ENCODE results near the gene LILRB1. TPM values are rescaled to one million over a fixed set of nuclear protein-coding genes. Genes with fewer than 3 reads are reported as not detected.
"Not testable (repeated sequence)": the region's sequence is repeated elsewhere in the genome, so short reads cannot be mapped to it uniquely, and the experiment has no call there.

Gene LILRB1
- total RNA-seq, 2 experiments from 2014 or later, result 0.25 to 0.72 TPM

DNA sequence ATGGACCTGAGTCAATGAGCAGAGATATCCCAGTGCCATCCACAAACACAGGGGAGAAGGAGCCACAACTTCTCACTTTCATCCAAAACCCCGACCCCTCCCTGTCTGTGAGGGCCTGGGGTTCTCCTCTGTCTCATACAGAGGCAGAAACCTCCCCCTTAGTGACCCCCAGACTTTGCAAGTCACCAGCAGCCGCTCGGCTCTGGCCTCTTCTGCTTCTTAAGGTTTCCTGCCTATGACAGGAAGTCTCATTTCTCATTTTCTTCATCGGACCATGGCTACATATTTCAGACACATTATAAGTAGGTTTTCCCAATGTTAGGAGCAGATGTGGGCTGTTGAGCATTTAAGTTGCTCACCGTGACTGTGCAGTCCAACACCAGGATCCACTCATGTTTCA lies 12.7 kb downstream of the LILRB1 start:
- H3K4me3 Mint-ChIP-seq, H3K36me3 Mint-ChIP-seq, H3K9me3 Mint-ChIP-seq, H3K27ac Mint-ChIP-seq, H3K4me1 Mint-ChIP-seq, DNase-seq: not testable (repeated sequence)
- peaks cover 23% of the 10 kb centered on the region for H3K27me3 Mint-ChIP-seq

DNA sequence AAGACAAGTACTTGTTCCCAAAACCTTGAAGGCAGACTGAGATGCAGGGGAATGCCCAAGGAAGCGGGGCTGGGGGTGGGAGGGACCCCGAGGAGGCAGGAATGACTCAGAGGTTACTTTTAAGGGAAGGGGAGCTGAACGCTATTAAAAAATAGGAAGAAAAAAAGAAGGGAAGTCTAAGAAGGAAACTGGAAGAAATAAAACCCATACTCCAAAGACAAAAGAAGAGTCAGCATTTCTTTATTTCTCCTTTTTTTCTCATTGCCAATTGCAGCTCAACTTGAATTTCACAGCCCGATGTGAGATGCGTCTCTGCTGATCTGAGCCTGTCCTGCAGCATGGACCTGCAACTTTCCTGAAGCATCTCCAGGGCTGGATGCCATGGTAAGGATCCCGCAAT lies 13.3 kb downstream of the LILRB1 start:
- not testable (repeated sequence) for H3K4me1 Mint-ChIP-seq, H3K9me3 Mint-ChIP-seq, H3K4me3 Mint-ChIP-seq, H3K27ac Mint-ChIP-seq, DNase-seq, H3K36me3 Mint-ChIP-seq
- H3K27me3 Mint-ChIP-seq, result peaks cover 22% of the 10 kb centered on the region

DNA sequence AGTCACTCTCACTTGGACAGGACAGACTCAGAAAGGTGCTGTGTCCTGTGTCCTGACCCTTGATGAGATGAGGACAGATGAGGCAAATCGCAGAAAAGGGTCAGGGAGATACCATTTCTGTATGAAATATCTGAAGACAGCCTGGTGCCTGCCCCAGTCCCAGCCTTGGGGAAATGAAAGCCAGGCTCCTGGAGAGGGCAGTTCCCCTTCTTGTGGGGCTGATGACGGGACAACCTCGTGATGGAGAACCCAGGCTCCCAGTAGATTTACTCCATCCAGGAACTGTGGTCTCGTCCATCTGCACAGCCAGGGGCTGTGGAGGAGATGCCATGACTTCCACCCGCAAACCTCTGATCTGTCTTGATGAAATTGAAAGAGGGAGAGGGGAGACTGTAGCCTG lies 13.8 kb downstream of the LILRB1 start:
- Mint-ChIP-seq H3K27me3 (peaks cover 17% of the 10 kb centered on the region), H3K9me3 (no peaks in the 10 kb centered on the region), H3K27ac (no peak overlapping the region), H3K4me1 (no peaks in the 10 kb centered on the region), H3K36me3 (no peaks in the 10 kb centered on the region), H3K4me3 (no peak overlapping the region)
- no peak for DNase-seq

DNA sequence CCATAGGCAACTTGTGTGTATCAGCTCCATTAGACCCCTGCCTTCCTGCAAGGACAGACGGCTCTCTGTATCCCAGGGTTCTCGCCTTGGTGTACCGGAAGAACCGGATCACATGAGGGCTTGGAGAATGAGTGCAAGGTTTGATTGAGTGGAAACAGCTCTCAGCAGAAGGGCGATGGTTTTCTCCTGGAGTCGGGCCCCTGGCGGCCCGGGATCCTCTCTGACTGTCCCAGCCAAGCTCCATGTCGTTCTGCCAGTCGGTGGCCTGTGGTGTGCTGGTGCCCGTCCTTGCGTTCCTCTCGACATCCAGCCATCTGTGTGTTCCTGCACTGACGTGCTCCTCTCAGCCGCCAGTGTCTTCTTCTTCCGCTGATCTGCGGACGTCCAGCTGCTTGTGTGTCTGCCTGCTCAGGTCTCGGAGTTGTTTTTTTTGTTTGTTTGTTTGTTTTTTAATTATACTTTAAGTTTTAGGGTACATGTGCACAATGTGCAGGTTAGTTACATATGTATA lies 16.1 kb downstream of the LILRB1 start:
- no peaks in the 10 kb centered on the region for H3K4me1 Mint-ChIP-seq
- H3K9me3 Mint-ChIP-seq, result no peaks in the 10 kb centered on the region
- H3K36me3 Mint-ChIP-seq, result no peaks in the 10 kb centered on the region
- peaks cover 9% of the 10 kb centered on the region for H3K27me3 Mint-ChIP-seq
- no peak overlapping the region for H3K27ac Mint-ChIP-seq
- DNase-seq, result no peak
- H3K4me3 Mint-ChIP-seq, result no peak overlapping the region

DNA sequence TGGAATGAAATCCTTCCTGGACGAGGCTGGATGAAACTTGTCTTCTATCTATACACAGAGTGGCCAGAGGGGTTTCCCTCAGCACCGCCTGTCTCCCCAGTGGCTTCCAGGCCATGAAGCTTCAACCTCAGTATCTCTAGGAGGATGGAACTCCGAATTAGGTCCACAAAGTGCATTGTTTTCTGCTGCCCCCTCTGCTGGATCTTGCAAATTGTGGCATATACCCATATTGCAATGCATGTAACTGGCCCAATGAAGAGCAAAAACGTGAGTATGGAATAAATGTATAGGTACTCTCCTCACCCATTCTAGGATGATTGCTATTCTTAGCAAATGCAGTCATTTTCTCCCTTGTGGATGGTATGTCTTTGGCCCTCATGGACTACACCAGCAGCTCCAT lies 17.8 kb downstream of the LILRB1 start:
- Mint-ChIP-seq H3K4me3 (no peak overlapping the region), H3K4me1 (no peaks in the 10 kb centered on the region), H3K27me3 (peaks cover 7% of the 10 kb centered on the region), H3K36me3 (no peaks in the 10 kb centered on the region), H3K27ac (no peak overlapping the region), H3K9me3 (no peaks in the 10 kb centered on the region)
- DNase-seq, result no peak

DNA sequence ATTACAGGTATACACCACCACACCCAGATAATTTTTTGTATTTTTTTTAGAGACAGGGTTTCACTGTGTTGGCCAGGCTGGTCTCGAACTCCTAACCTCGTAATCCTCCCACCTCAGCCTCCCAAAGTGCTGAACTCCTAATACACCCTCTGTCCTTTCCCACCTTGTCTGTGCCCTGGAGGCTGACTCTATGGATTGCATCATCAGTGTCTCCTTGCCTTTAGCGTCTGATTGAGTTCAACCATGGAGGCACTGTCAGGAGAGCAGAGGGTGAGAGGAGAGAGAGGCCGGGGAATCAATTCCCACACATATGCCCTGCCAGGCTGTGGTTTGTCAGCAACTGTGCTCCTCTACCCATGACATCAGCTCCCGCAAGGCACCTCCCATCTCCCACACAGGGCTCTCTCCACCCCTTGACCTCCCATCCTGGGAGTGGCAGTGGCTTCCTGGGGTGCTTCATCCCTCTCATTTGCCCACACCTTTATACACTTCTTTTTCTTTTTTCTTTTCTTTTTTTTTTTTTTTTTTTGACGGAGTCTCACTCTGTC lies 19.9 kb downstream of the LILRB1 start:
- Mint-ChIP-seq H3K27ac (no peak overlapping the region), H3K27me3 (peaks cover 5% of the 10 kb centered on the region)

DNA sequence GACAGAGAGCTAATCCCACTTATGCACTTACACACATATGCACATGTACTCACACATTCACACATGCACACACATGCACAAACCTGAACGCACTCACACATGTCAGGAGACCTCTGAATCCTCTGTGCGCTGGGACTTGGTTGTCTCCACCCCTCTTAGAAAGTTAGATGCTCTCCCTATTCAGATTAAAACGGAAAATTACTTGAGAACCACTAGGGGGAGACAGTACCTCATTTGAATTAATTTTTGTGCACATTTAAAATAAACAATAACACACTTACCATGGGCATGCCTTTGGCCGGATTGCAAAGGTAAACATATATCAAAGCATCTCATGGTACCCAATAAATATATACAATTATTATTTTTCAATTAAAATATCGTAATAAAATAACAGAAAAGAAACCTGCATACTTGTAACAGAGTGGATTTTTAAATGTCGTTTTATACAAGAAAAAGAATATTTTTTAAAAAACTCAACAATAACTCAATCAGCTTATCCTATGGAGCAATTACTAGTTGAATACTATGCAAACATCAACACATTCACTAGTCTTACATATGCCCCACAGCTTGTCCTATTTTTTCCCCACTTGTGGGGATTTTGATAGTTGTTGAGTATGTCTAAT lies 23.0 kb downstream of the LILRB1 start:
- Mint-ChIP-seq H3K4me1 (no peaks in the 10 kb centered on the region), H3K36me3 (no peaks in the 10 kb centered on the region), H3K27me3 (peaks cover 17% of the 10 kb centered on the region), H3K27ac (no peak overlapping the region), H3K4me3 (no peak overlapping the region), H3K9me3 (no peaks in the 10 kb centered on the region)
- DNase-seq, result no peak

More for the DNA sequence above, 19.9 kb downstream of the LILRB1 start:
- no peaks in the 10 kb centered on the region for H3K4me1 Mint-ChIP-seq
- H3K9me3 Mint-ChIP-seq, result no peaks in the 10 kb centered on the region
- no peak overlapping the region for H3K4me3 Mint-ChIP-seq
- H3K36me3 Mint-ChIP-seq, result no peaks in the 10 kb centered on the region
- no peak for DNase-seq

DNA sequence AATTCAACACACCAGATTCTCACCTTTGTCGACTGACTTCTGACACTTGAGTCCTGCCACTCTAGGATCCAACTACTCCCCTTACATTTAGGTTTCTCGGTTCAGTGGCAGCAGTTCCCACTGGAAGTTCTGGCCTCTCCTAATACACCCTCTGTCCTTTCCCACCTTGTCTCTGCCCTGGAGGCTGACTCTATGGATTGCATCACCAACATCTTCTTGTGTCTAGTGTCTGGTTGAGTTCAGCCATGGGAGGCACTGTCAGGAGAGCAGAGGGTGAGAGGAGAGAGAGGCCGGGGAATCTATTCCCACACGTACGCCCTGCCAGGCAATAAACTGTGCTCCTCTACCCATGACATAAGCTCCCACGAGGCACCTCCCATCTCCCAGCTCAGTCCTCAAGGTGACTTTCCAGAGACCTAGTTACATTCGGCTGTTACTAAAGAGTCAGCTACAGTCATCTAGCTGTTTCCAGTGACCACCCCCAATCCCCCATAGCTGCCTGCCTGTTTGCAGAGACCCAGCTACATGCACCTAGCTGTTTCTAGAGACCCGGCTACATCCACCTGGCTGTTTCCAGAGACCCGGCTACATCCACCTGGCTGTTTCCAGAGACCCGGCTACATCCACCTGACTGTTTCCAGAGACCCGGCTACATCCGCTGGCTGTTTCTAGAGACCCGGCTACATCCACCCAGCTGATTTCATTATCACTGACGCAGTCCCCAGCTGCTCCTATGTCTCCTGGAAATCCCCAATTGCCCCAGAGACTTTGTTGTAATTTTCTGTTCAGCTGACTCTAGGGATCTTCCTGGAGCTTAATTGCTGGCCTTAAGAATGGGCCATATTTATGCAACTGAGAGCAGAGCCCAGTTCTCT lies 24.4 kb downstream of the LILRB1 start:
- H3K36me3 Mint-ChIP-seq, result no peaks in the 10 kb centered on the region
- H3K27ac Mint-ChIP-seq, result no peak overlapping the region
- peaks cover 24% of the 10 kb centered on the region for H3K27me3 Mint-ChIP-seq
- H3K4me1 Mint-ChIP-seq, result no peaks in the 10 kb centered on the region
- DNase-seq, result no peak
- no peak overlapping the region for H3K4me3 Mint-ChIP-seq
- no peaks in the 10 kb centered on the region for H3K9me3 Mint-ChIP-seq

DNA sequence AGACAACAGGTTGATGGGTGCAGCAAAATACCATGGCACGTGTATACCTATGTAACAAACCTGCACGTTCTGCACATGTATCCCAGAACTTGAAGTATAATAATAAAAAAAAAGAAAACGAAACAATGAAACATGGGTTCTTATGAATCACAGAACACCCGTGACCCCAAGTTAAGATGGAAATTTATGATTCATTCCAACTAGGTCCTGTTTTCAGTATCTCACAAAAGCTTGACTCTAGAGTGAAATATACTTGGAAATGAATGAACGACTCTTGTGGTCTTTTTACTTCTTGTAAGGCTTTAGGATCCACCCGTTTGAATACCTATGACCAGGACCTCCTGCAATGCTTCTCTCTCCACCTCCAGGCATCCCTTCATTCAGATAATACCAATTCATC lies 29.0 kb downstream of the LILRB1 start:
- no peak overlapping the region for H3K4me3 Mint-ChIP-seq
- peaks cover 2% of the 10 kb centered on the region for H3K4me1 Mint-ChIP-seq
- DNase-seq, result no peak
- no peaks in the 10 kb centered on the region for H3K36me3 Mint-ChIP-seq
- H3K27ac Mint-ChIP-seq, result no peak overlapping the region
- peaks cover 33% of the 10 kb centered on the region for H3K27me3 Mint-ChIP-seq
- H3K9me3 Mint-ChIP-seq, result no peaks in the 10 kb centered on the region

DNA sequence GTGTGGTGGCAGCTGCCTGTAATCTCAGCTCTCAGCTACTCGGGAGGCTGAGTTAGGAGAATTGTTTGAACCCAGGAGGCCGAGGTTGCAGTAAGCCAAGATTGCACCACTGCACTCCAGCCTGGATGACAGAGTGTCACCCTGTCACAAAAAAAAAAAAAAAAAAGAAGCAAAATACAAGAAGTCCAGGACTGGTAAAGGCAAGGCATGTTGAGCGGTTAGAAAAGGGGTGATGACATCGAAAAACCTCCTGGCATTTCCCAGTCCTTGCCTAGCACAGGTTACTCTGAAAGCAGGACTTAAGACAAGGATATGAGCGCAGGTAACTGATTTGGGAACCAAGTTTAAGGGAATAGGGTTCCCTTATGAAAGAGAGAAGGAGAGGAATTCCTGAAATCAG lies 30.0 kb downstream of the LILRB1 start:
- H3K27me3 Mint-ChIP-seq, result peaks cover 36% of the 10 kb centered on the region
- peaks cover 2% of the 10 kb centered on the region for H3K4me1 Mint-ChIP-seq
- H3K27ac Mint-ChIP-seq, result no peak overlapping the region
- H3K4me3 Mint-ChIP-seq, result no peak overlapping the region
- H3K9me3 Mint-ChIP-seq, result no peaks in the 10 kb centered on the region
- no peak for DNase-seq
- H3K36me3 Mint-ChIP-seq, result no peaks in the 10 kb centered on the region

DNA sequence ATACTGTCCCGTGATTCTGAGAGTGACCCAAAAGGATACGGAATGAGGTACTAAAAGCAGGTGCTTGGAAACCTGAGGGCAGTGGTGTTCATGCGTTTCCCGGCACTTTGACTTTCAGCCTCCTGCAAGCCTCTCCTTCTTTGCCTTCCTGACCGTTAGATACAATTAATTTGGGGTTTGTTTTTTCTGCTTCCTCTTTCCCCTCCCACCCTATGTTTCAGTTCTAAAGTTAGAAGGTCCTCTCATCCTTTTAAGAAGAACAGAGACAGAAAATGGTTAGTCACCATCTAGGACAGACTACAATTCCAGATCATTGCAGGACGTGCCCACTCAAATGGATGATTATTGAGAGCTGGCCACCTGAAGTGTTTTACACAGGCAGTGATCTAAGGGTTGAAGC lies 30.7 kb downstream of the LILRB1 start:
- no peaks in the 10 kb centered on the region for H3K36me3 Mint-ChIP-seq
- H3K9me3 Mint-ChIP-seq, result no peaks in the 10 kb centered on the region
- peaks cover 36% of the 10 kb centered on the region for H3K27me3 Mint-ChIP-seq
- no peak overlapping the region for H3K4me3 Mint-ChIP-seq
- H3K27ac Mint-ChIP-seq, result no peak overlapping the region
- DNase-seq, result no peak
- peaks cover 2% of the 10 kb centered on the region for H3K4me1 Mint-ChIP-seq

DNA sequence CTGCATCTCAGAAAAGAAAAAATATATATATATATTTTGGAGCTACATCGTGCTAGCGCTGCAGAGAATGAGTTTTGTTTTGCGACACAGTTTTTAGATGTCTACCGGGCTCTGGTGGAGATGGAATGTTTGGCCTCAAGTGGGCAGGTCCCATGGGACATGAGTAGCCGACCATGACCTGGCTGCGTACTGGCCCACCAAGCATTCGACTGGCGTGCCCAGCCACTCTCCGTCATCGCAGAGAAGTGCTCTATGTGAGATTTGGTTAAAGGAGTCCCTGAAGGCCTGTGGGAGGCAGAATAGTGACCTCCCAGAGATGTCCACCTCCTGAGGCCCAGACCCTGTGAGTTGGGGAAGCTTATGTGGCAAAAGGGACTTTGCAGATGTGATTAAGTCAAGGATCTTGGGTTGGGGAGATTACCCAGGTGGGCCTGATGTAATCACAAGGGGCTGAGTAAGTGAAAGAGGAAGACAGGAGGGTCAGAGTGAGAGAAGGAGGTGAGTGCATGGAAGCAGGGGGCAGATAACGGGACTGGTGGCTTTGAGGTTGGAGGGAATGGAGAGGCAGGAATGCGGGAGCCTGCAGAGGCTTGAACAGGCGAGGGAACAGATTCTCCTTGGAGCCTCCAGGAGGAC lies 31.7 kb downstream of the LILRB1 start:
- Mint-ChIP-seq H3K9me3 (no peaks in the 10 kb centered on the region), H3K4me3 (no peak overlapping the region), H3K27me3 (peaks cover 36% of the 10 kb centered on the region), H3K36me3 (peaks cover 2% of the 10 kb centered on the region), H3K4me1 (peaks cover 2% of the 10 kb centered on the region), H3K27ac (no peak overlapping the region)
- DNase-seq, result no peak

DNA sequence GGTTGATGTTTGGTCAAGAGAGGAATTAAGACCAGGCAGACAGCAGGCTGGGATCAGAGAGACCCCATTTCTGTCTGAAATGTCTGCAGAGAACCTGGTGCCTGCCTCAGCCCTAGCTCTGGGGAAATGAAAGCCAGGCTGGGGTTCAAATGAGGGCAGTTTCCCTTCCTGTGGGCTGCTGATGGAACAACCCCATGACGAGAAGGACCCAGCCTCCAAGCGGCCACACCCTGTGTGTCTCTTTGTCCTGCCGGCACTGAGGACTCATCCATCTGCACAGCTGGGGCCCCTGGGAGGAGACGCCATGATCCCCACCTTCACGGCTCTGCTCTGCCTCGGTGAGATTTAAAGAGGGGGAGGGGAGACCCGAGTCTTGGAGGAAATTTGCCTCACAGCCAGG lies 32.4 kb downstream of the LILRB1 start, which contains the start of gene LILRB4:
Gene LILRB4, plus strand, starts transcription at position 256 of the 400 bp plus-strand sequence. Its CDS starts 49 bp downstream, at position 305.
- H3K27ac Mint-ChIP-seq, result no peak within 1 kb of the TSS
- peaks cover 28% of the 10 kb centered on the region for H3K27me3 Mint-ChIP-seq
- H3K4me1 Mint-ChIP-seq, result peaks cover 2% of the 10 kb centered on the region
- peaks cover under 1% of the 10 kb centered on the region for H3K9me3 Mint-ChIP-seq
- no peak for DNase-seq
- H3K36me3 Mint-ChIP-seq, result peaks cover 3% of the 10 kb centered on the region
- H3K4me3 Mint-ChIP-seq, result no peak within 1 kb of the TSS

DNA sequence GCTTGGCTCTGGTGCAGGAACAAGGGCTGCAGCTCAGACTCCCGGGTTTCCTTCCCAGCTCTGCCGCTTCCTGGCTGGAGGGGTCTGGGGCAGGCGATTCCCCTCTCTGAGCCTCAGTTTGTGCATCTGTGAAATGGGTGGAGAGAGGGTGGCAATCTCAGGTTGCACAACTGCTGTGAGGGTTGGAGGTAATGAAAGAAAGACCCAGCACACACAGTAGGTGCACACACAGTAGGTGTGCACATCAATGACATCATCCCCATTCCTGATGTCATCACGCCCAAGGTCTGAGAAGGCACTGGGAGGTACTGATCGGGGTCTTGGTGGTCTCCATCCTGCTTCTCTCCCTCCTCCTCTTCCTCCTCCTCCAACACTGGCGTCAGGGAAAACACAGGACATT lies 35.2 kb downstream of the LILRB1 start:
- Mint-ChIP-seq H3K4me1 (peaks cover 2% of the 10 kb centered on the region), H3K9me3 (peaks cover 12% of the 10 kb centered on the region), H3K36me3 (peaks cover 3% of the 10 kb centered on the region), H3K4me3 (no peak overlapping the region), H3K27me3 (peaks cover 19% of the 10 kb centered on the region), H3K27ac (no peak overlapping the region)
- no peak for DNase-seq

DNA sequence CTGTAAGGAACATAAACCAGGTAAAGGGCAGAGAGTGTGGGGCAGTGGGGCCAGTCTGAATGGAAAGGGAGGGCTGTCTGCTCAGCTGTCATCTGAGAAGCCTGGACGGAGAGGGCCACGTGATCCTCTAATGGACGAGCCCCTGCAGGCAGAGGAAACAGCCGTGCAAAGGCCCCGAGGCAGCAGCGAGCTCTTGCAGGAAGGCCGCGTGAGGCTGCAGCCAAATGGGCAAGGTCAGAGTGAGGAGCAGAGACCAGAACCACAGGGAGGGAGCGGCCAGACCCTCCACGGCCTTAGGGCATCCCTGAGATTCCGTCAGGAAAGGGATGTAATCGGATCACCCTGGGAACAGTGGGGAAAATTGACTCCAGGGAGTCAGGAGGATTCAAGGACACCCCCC lies 36.9 kb downstream of the LILRB1 start:
- H3K36me3 Mint-ChIP-seq, result peaks cover 3% of the 10 kb centered on the region
- H3K27ac Mint-ChIP-seq, result no peak overlapping the region
- H3K4me1 Mint-ChIP-seq, result no peaks in the 10 kb centered on the region
- H3K9me3 Mint-ChIP-seq, result peaks cover 12% of the 10 kb centered on the region
- no peak overlapping the region for H3K4me3 Mint-ChIP-seq
- no peak for DNase-seq
- H3K27me3 Mint-ChIP-seq, result peaks cover 21% of the 10 kb centered on the region
